LNCaP clone FGC (cell line): ENCODE data around the gene PEDS1.
"Not testable (repeated sequence)": the region's sequence is repeated elsewhere in the genome, so short reads cannot be mapped to it uniquely, and the experiment has no call there.

Experiments used
- DNase-seq: peaks from one replicate; pipeline ENCODE4 v3.0.0-alpha.2; 2011; ENCODE audit warnings: low read depth
- H3K4me3 ChIP-seq: 2 replicates; pipeline ENCODE4 v1.5.1; 2011; ENCODE audit warnings: mild to moderate bottlenecking, low read depth, low read length, control low read depth
- CTCF ChIP-seq: IDR thresholded peaks from 2 replicates; pipeline ENCODE4 v1.5.1; 2012; ENCODE audit warnings: mild to moderate bottlenecking; ENCODE audit not compliant: control insufficient read depth, insufficient read depth; ENCODE audit errors: extremely low read depth

The PEDS1 gene

DNA sequence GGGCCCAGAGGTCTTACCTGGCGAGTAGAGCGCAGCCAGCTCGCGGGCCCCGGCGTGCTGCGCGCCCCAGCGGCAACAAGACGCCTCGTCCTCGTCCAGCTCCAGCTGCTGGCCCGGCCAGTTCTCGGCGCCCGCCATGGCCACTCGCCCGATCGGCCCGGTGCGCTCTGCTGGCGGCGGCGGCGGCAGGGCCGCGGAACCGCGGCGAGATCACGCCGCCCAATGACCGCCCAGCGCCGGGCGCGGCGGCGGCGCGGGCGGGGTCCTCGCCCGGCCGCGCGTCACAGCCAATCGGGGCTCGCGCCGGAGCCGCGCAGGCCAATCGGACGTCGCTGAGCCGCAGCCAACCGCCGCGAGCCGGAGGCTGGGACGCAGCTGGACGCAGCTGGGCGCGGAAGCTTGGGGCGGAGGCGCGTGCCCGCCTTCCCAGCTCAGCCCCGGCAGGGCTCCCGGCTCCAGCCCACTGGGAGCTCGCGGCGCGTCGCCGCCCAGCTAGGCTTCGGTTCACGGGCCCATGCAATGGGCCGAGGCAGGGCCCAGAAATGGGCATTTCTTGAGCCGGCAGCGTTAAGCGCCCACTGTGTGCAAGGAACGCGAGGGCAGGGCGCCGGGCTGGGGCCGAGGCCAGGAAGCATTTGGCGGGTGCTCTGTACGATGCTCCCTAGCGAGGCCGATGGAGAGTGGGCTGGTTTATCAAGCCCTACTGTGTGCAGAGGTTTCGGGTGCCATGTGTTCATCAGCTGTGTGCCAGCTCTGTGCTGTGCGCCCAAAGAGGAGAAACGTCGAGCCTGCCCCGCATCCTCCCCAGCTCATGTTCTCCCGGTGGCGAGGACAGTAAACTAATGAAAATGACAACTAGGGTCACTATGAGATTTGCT, at the start of gene PEDS1:
Gene PEDS1, minus strand, starts transcription at position 224 of the 878 bp plus-strand sequence. Its CDS starts 86 bp downstream, at position 138.
- 0 out of 2 replicates have a peak, but pooled peaks have one; percentile 1 for TF ChIP-seq CTCF
- H3K4me3 ChIP-seq = peak within 1 kb of the TSS; percentile 95
- DNase-seq = peak; percentile 52

DNA sequence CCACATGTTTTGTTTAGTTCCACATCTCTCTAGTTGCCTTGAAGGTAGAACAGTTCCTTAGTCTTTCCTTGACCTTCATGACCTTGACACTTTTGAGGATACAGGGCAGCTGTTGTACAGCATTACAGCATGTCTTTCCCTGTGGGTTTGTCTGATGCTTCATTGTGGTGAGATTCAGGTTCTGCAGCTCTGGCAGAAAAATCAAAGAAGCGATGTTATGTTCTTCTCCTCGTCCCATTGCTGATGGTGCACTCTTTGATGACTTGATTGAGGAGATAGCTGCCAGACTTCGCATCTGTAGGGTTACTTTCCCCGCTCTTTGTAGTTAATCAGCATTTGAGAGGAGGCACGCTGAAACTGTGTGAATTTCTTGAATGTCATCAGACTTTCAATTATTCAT, 49.2 kb upstream of the PEDS1 start:
- TF ChIP-seq CTCF = no peak
- H3K4me3 ChIP-seq = no peak overlapping the region
- no peak for DNase-seq

GRCh38 chr20:50201710-50202109, 48.2 kb upstream of the PEDS1 start:
- DNase-seq, H3K4me3 ChIP-seq: not testable (repeated sequence)

DNA sequence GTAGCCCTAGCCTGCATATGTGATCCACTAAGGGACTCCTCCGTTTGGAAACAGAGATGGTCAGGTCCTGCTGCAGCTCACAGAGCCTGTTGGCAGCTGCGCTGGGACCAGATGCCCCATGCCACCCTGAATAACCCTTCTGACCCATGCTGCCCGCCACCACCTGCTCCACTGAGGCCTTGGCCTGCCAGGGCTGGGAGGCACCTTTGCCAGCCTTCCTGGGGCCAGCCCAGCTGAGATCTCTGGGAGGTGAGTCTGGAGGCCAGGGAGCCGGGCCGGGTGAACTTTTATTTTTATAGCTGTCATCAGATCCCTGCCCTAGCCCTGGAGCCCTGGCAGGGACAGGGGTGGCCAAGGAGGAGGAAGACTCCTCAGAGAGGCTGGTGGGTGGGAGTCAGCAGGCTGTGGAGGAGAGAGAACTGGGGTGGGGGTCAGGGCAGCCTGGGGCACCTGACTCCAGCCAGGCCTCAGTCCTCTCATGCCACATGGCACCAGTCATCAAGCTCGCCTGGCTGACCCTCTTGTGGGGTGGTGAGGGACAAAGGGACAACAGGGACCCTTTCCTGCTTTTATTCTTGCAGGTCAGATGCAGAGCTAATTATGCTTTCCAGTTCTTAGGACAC, 47.1 kb upstream of the PEDS1 start:
- H3K4me3 ChIP-seq = no peak overlapping the region
- TF ChIP-seq CTCF = no peak
- no peak for DNase-seq

DNA sequence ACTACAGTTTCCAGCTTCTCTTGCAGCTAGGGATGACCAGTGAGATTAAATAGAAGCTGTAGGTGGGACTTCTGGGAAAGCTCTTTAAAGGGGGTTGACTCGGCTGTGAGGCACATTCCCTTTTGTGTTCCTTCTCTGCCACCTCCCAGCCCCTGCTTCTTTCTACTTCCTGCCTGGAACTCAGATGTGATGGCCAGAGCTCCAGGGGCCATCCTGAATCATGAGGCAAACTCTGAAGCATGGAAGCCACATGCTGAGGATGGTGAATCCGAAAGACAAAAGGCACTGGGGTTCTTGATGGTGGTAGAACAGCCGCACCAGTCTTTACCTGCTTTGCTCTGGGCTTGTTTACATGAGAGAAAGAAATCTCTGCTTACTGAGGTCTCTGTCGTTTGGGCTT, 46.2 kb upstream of the PEDS1 start:
- no peak for TF ChIP-seq CTCF
- no peak overlapping the region for H3K4me3 ChIP-seq
- DNase-seq = no peak

DNA sequence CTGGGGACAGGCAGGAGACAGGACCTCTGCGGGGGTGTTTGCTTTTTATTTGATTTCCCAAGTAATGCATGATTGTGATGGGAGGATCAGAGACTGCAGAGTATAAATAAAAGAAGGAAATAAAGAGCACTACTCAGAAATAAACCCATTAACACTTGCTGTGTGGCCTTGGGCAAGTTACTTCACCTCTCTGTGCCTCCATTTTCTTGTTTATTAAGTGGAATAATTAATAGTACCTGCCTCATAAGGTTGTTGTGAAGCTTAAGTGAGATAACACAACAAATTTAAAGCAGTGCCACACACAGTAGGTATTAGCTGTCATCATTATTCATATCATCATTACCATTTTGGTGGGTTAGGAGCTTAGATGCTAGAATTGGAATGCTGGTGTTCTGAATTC, 45.2 kb upstream of the PEDS1 start:
- no peak for TF ChIP-seq CTCF
- no peak for DNase-seq
- H3K4me3 ChIP-seq = no peak overlapping the region

DNA sequence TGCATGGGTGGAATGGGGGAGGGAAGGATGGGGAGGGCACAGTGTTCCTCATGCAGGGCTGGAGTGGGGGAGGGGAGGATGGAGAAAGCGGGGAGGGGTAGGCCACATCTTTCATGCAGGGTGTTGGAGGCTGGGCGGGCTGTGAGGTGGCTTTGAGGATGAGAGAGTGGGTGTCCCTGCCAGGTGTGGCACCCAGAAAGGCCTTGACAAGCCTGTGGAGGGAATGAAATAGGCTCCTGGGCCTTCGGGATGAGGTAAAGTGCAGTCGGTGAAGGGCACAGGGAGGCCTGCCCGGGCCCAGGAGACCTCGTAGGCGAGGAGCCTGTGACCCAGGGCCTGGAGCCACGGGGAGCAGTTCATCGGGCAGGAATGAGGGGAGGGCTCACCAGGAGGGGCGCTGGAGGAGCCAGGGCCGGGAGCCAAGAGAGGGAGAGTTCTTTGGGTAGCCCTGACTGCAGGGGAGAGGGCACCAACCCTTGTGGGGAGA, 44.7 kb upstream of the PEDS1 start:
- TF ChIP-seq CTCF = no peak
- no peak overlapping the region for H3K4me3 ChIP-seq
- DNase-seq = no peak
